Measurements from ENCODE around the gene TP53I11.

TP53I11 gene

DNA sequence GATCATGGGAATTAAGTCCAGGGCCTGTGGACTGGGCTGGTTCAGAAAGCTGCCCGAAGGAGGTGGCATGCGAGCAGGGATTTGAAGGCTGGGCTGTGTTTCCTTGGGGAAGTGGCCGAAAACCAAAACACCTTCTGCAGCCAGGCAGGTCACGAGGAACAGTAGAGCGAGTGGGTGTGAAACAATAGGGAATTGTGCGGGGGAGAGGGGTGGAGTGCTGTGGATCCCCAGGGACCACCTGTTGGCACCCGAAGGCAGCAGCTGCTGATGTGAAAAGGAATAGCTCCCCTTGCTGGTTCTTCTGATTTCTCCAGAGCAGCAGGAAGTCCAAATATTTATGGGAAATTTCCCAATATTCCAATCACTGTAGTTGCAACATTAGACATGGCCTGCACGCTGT, 24.6 kb downstream of the TP53I11 start:
- Histone ChIP-seq H2BK120ac (ENCODE audit: low read depth, low read length) (no peak overlapping the region), H3K9ac (ENCODE audit: low read length) (no peak overlapping the region), H3K14ac (ENCODE audit: low read length in 2 of 2) (no peak overlapping the region), H2AFZ (ENCODE audit: low read depth, low read length) (no peak overlapping the region), H2BK12ac (ENCODE audit: low read length in 2 of 2) (no peak overlapping the region), H3K4me2 (ENCODE audit: low read length, poor library complexity, severe bottlenecking) (no peak overlapping the region), H2AK5ac (ENCODE audit: low read length, severe bottlenecking) (no peak overlapping the region), H2BK5ac (ENCODE audit: low read depth, low read length, poor library complexity, severe bottlenecking) (no peak overlapping the region), H3K4me3 (ENCODE audit: insufficient read depth in 1 of 2, low read depth in 1 of 2, low read length in 2 of 2) (no peak overlapping the region), H3K4ac (ENCODE audit: low read depth in 1 of 2, low read length in 2 of 2) (no peak overlapping the region), H3K27ac (ENCODE audit: low read length, poor library complexity, severe bottlenecking) (no peak overlapping the region), H3K36me3 (ENCODE audit: control insufficient read depth in 1 of 2, insufficient read depth in 2 of 2, low read depth in 1 of 2, low read length in 2 of 2) (no peaks in the 10 kb centered on the region), H3K9me3 (ENCODE audit: control insufficient read depth, low read length) (no peaks in the 10 kb centered on the region), H4K91ac (ENCODE audit: low read length) (no peak overlapping the region), H3K23ac (ENCODE audit: low read length in 2 of 2) (no peak overlapping the region), H3K27me3 (ENCODE audit: control insufficient read depth in 1 of 2, insufficient read depth in 1 of 2, low read length in 2 of 2) (peaks cover 61 to 77% of the 10 kb centered on the region in 2 experiments), H4K8ac (ENCODE audit: low read length) (no peak overlapping the region), H3K79me1 (replicated peaks; ENCODE audit: low read length, poor library complexity, severe bottlenecking) (no peaks in the 10 kb centered on the region), H2BK15ac (ENCODE audit: low read depth, poor library complexity, severe bottlenecking) (no peak overlapping the region), H3K4me1 (ENCODE audit: control insufficient read depth, insufficient read depth, low read depth, low read length) (peaks cover 2% of the 10 kb centered on the region), H3K18ac (ENCODE audit: low read depth in 1 of 2, low read length in 2 of 2) (no peak overlapping the region)
- no peak for DNase-seq
- WGBS: 88% methylated on average over 8 of the region's 8 CpGs

DNA sequence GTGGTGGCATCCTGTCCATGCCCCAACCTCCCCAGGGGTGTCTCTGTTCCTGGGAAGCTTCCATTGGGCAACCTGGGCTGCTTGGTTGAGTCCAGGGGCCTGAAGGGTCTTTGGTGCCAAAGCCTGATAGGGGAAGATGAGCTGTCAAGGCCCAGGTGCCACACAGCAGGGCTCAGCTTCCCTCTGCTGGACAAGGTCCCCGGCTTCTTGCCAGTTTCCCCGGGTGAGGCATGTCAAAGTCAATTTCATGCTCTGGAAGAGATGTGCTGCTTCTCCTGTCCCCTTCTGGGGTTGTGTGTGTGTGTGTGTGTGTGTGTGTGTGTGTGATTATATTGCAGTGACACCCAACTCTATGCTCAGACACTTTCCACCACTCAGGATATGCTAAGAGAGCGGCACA, 26.9 kb downstream of the TP53I11 start:
- Histone ChIP-seq H3K4ac (ENCODE audit: low read depth in 1 of 2, low read length in 2 of 2) (no peak overlapping the region), H3K9ac (ENCODE audit: low read length) (no peak overlapping the region), H3K9me3 (ENCODE audit: control insufficient read depth, low read length) (no peaks in the 10 kb centered on the region), H2BK120ac (ENCODE audit: low read depth, low read length) (no peak overlapping the region), H3K23ac (ENCODE audit: low read length in 2 of 2) (no peak overlapping the region), H2BK15ac (ENCODE audit: low read depth, poor library complexity, severe bottlenecking) (no peak overlapping the region), H4K8ac (ENCODE audit: low read length) (no peak overlapping the region), H3K79me1 (replicated peaks; ENCODE audit: low read length, poor library complexity, severe bottlenecking) (no peaks in the 10 kb centered on the region), H3K4me1 (ENCODE audit: control insufficient read depth, insufficient read depth, low read depth, low read length) (peaks cover 2% of the 10 kb centered on the region), H3K4me2 (ENCODE audit: low read length, poor library complexity, severe bottlenecking) (no peak overlapping the region), H4K91ac (ENCODE audit: low read length) (no peak overlapping the region), H3K36me3 (ENCODE audit: control insufficient read depth in 1 of 2, insufficient read depth in 2 of 2, low read depth in 1 of 2, low read length in 2 of 2) (no peaks in the 10 kb centered on the region), H2BK5ac (ENCODE audit: low read depth, low read length, poor library complexity, severe bottlenecking) (no peak overlapping the region), H3K18ac (ENCODE audit: low read depth in 1 of 2, low read length in 2 of 2) (no peak overlapping the region), H2AK5ac (ENCODE audit: low read length, severe bottlenecking) (no peak overlapping the region), H3K27me3 (ENCODE audit: control insufficient read depth in 1 of 2, insufficient read depth in 1 of 2, low read length in 2 of 2) (peaks cover 77 to 83% of the 10 kb centered on the region in 2 experiments), H3K4me3 (ENCODE audit: insufficient read depth in 1 of 2, low read depth in 1 of 2, low read length in 2 of 2) (no peak overlapping the region), H3K27ac (ENCODE audit: low read length, poor library complexity, severe bottlenecking) (no peak overlapping the region), H2BK12ac (ENCODE audit: low read length in 2 of 2) (no peak overlapping the region), H3K14ac (ENCODE audit: low read length in 2 of 2) (no peak overlapping the region), H2AFZ (ENCODE audit: low read depth, low read length) (no peak overlapping the region)
- 95% methylated on average over 3 of the region's 3 CpGs for WGBS
- no peak for DNase-seq

DNA sequence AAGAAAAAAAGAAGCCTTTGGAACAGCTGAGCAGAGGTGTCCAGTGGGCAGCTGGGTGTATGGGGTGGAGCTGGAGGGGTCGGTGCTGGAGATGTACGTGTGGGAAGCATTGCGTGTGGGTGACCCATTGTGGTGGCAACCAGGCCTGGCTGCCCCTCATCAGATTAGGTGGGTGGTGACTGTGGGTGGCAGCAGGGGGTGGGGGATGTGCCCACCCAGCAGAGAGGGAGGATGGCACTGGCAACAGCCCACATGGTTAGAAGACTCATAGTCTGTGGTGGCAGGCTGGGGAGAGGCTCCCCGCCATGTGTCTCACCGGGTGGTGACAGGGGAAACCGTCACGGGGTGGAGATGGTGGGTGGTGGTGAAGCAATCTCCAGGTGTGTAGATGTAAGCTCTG, 27.6 kb downstream of the TP53I11 start:
- Histone ChIP-seq H3K18ac (ENCODE audit: low read depth in 1 of 2, low read length in 2 of 2) (no peak overlapping the region), H3K4me1 (ENCODE audit: control insufficient read depth, insufficient read depth, low read depth, low read length) (peaks cover 2% of the 10 kb centered on the region), H4K91ac (ENCODE audit: low read length) (no peak overlapping the region), H3K9ac (ENCODE audit: low read length) (no peak overlapping the region), H3K14ac (ENCODE audit: low read length in 2 of 2) (peak overlapping the region in 1 of 2 experiments; percentile 69), H3K4me2 (ENCODE audit: low read length, poor library complexity, severe bottlenecking) (no peak overlapping the region), H3K9me3 (ENCODE audit: control insufficient read depth, low read length) (no peaks in the 10 kb centered on the region), H3K4me3 (ENCODE audit: insufficient read depth in 1 of 2, low read depth in 1 of 2, low read length in 2 of 2) (no peak overlapping the region), H3K23ac (ENCODE audit: low read length in 2 of 2) (no peak overlapping the region), H2AK5ac (ENCODE audit: low read length, severe bottlenecking) (no peak overlapping the region), H2BK15ac (ENCODE audit: low read depth, poor library complexity, severe bottlenecking) (no peak overlapping the region), H2BK120ac (ENCODE audit: low read depth, low read length) (no peak overlapping the region), H2BK12ac (ENCODE audit: low read length in 2 of 2) (no peak overlapping the region), H2AFZ (ENCODE audit: low read depth, low read length) (no peak overlapping the region), H3K36me3 (ENCODE audit: control insufficient read depth in 1 of 2, insufficient read depth in 2 of 2, low read depth in 1 of 2, low read length in 2 of 2) (no peaks in the 10 kb centered on the region), H2BK5ac (ENCODE audit: low read depth, low read length, poor library complexity, severe bottlenecking) (no peak overlapping the region), H4K8ac (ENCODE audit: low read length) (no peak overlapping the region), H3K79me1 (replicated peaks; ENCODE audit: low read length, poor library complexity, severe bottlenecking) (no peaks in the 10 kb centered on the region), H3K27ac (ENCODE audit: low read length, poor library complexity, severe bottlenecking) (no peak overlapping the region), H3K4ac (ENCODE audit: low read depth in 1 of 2, low read length in 2 of 2) (no peak overlapping the region), H3K27me3 (ENCODE audit: control insufficient read depth in 1 of 2, insufficient read depth in 1 of 2, low read length in 2 of 2) (peaks cover 76 to 85% of the 10 kb centered on the region in 2 experiments)
- no peak for DNase-seq
- WGBS: 92% methylated on average over 7 of the region's 7 CpGs

DNA sequence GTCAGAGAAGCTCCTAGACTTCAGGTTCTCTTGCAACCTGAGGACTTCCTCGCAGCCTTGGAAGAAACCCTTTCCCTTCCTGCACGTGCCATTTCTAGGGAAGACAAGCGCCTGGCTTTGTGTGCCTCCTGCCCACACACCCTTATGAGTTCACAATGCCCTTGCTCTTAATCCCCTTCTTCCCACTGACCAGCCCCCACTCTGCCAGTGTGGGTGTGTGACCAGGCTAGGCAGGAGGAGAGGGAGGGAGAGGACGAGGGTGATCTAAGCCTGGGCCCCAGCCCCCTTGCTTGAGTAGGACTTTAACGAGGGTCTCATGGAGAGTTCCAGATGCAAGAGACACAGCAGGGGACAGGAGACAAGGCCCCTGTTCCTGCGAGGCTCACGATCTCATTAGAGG, 30.2 kb downstream of the TP53I11 start:
- H3K4me3 ChIP-seq (ENCODE audit: insufficient read depth in 1 of 2, low read depth in 1 of 2, low read length in 2 of 2): no peak overlapping the region
- no peak overlapping the region for H3K4me2 ChIP-seq (ENCODE audit: low read length, poor library complexity, severe bottlenecking)
- H2BK120ac ChIP-seq (ENCODE audit: low read depth, low read length): no peak overlapping the region
- no peak overlapping the region for H3K4ac ChIP-seq (ENCODE audit: low read depth in 1 of 2, low read length in 2 of 2)
- H2AFZ ChIP-seq (ENCODE audit: low read depth, low read length): no peak overlapping the region
- H2BK5ac ChIP-seq (ENCODE audit: low read depth, low read length, poor library complexity, severe bottlenecking): no peak overlapping the region
- no peaks in the 10 kb centered on the region for H3K9me3 ChIP-seq (ENCODE audit: control insufficient read depth, low read length)
- no peak overlapping the region for H4K91ac ChIP-seq (ENCODE audit: low read length)
- WGBS: 76% methylated on average over 7 of the region's 7 CpGs
- H3K4me1 ChIP-seq (ENCODE audit: control insufficient read depth, insufficient read depth, low read depth, low read length): peaks cover 2% of the 10 kb centered on the region
- H3K27me3 ChIP-seq (ENCODE audit: control insufficient read depth in 1 of 2, insufficient read depth in 1 of 2, low read length in 2 of 2): peaks cover 88% of the 10 kb centered on the region in 2 experiments
- H3K27ac ChIP-seq (ENCODE audit: low read length, poor library complexity, severe bottlenecking): no peak overlapping the region
- no peak for DNase-seq
- H2BK15ac ChIP-seq (ENCODE audit: low read depth, poor library complexity, severe bottlenecking): no peak overlapping the region
- H2BK12ac ChIP-seq (ENCODE audit: low read length in 2 of 2): no peak overlapping the region
- no peak overlapping the region for H3K23ac ChIP-seq (ENCODE audit: low read length in 2 of 2)
- H2AK5ac ChIP-seq (ENCODE audit: low read length, severe bottlenecking): no peak overlapping the region
- no peak overlapping the region for H3K9ac ChIP-seq (ENCODE audit: low read length)
- H4K8ac ChIP-seq (ENCODE audit: low read length): no peak overlapping the region
- H3K18ac ChIP-seq (ENCODE audit: low read depth in 1 of 2, low read length in 2 of 2): no peak overlapping the region
- no peaks in the 10 kb centered on the region for H3K36me3 ChIP-seq (ENCODE audit: control insufficient read depth in 1 of 2, insufficient read depth in 2 of 2, low read depth in 1 of 2, low read length in 2 of 2)
- H3K79me1 ChIP-seq (replicated peaks; ENCODE audit: low read length, poor library complexity, severe bottlenecking): no peaks in the 10 kb centered on the region
- H3K14ac ChIP-seq (ENCODE audit: low read length in 2 of 2): no peak overlapping the region
